GM15510 (cell line): Measurements from ENCODE around the gene SLC44A4.

Experiments used
- POLR2A ChIP-seq: IDR thresholded peaks from 3 replicates; pipeline ENCODE4 v1.6.1; 2011; ENCODE audit warnings: borderline replicate concordance; ENCODE audit not compliant: insufficient read length; ENCODE audit errors: extremely low read depth

The SLC44A4 gene

GRCh38 chr6:31829633-31830283 is 49.0 kb downstream of the SLC44A4 start:
- no peak for TF ChIP-seq POLR2A

GRCh38 chr6:31827286-31828079 is 51.3 kb downstream of the SLC44A4 start, which contains the start of gene HSPA1B:
TSS of gene HSPA1B (plus strand) at chr6:31827738. CDS start at chr6:31827951, 213 bp downstream.
- peak; percentile 99 for TF ChIP-seq POLR2A

GRCh38 chr6:31826793-31827285 is 52.0 kb downstream of the SLC44A4 start:
- TF ChIP-seq POLR2A, result peak; percentile 11

DNA sequence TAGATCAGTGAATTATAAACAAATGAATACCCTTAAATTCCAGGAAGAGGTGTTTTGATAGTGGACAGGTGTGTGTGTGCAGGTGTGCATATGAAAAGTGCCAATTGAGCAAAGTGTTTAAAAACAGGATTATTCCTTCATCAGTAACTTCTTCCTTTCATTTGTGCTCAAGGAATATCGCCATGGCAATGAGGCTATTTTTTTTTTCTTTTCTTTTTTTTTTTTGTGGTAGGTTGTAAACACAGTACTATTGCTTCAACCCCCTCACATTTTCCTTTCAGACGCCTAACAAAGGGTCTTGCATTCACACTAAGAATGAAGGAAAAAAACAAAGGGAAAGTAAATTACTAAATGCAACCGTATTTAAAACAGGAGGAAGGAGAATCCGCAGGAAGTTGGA is 53.2 kb downstream of the SLC44A4 start:
- no peak for TF ChIP-seq POLR2A

- TF ChIP-seq POLR2A, result no peak
These were observed 56.6 kb downstream of the SLC44A4 start for GRCh38 chr6:31822036-31822821.

DNA sequence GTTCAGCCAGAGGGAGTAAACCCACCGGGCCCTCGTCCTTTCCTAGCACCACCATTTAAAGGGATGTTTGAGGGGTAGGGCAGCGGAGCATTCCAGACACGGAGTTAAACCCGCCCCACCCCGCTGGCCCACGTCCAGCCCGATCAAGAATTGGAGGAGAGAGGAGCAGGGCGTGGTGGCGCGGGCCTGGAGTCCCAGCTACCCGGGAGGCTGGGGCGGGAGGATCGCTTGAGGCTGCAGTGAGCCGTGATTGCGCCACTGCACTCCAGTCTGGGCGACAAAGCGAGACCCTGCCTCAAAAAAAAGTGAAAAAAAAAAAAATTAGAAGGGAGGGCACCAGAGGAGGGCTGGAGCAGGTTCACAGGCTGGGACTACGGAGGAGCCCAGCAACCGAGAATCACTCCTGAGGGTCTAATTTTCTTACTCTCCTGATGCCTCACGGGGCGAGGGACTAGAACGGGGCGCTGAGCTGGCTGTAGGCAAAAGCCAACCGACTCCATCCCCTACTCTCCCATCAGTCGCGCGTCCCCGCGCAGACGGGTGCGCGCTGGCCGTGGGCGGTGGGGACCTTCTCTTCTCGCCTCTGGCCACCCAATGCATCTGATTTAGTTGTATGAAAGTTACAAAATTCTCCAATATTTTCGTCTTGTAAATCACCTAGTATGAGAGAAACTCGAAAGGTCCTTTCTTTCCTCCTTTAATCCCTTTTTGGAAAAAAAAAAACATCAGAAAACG is 57.3 kb downstream of the SLC44A4 start:
- peak; percentile 77 for TF ChIP-seq POLR2A

GRCh38 chr6:31819871-31820299 is 58.9 kb downstream of the SLC44A4 start:
- no peak for TF ChIP-seq POLR2A

DNA sequence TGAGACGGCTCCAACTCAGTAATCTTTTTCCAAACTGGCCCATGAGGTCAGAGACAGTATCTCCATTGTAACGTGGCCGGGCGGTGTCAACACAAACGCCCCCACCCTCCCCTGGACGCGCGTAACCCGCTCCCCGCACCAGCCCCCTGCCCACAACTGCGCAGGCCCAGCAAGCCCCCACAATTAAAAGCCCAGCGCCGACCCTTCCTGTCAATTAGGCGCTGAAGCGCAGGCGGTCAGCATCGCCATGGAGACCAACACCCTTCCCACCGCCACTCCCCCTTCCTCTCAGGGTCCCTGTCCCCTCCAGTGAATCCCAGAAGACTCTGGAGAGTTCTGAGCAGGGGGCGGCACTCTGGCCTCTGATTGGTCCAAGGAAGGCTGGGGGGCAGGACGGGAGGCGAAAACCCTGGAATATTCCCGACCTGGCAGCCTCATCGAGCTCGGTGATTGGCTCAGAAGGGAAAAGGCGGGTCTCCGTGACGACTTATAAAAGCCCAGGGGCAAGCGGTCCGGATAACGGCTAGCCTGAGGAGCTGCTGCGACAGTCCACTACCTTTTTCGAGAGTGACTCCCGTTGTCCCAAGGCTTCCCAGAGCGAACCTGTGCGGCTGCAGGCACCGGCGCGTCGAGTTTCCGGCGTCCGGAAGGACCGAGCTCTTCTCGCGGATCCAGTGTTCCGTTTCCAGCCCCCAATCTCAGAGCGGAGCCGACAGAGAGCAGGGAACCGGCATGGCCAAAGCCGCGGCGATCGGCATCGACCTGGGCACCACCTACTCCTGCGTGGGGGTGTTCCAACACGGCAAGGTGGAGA is 63.6 kb downstream of the SLC44A4 start, which contains the start of the genes HSPA1A and HSPA1L:
HSPA1A (plus strand) TSS at position 519 of the 814 bp plus-strand sequence; CDS start at position 733, 214 bp downstream.
HSPA1L (minus strand) TSS at position 259 of the 814 bp plus-strand sequence. CDS start 3,311 bp downstream, outside the sequence.
- peak; percentile 86 for TF ChIP-seq POLR2A

DNA sequence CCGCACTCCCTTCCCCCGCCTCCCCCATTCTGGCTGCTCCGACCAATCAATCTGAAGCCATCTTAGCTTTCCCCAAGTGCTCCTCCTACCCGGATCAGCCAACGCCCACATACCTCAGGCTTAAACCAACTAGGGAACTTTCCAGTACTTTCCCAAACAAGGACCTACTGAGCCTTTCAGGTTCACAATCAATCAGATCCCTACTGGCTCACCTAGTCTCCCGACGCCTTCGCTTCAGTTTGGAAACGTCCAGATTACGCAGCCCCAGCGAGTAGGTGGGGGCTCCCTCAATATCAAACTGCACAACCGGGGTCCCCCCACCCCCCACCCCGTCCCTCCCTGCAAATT is 64.1 kb downstream of the SLC44A4 start:
- TF ChIP-seq POLR2A, result peak; percentile 11

DNA sequence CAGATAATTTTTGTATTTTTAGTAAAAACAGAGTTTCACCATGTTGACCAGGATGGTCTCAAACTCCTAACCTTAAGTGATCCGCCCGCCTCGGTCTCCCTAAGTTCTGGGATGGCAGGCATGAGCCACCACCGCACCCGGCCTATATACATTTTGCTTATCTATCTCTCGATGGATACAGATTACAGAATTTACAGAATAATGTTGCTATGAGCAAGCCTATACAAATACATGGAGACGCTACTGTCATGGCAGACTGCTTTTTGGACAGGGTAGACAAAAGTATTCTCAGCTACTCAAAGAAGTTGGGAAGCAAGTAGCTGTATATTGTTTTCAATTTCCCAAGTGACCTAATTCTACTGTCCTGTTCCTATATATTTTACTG is 65.3 kb downstream of the SLC44A4 start:
- no peak for TF ChIP-seq POLR2A
